Tibial nerve (tissue), 4 donors: Measurements from ENCODE around the gene MAGI3. TPM values are rescaled to one million over a fixed set of nuclear protein-coding genes. Genes with fewer than 3 reads are reported as not detected.
"Not testable (repeated sequence)": the region's sequence is repeated elsewhere in the genome, so short reads cannot be mapped to it uniquely, and the experiment has no call there.

Experiments
- DNase-seq, 2 donors: peaks; one replicate each; pipeline ENCODE4 v3.0.0-alpha.2; 2019; ENCODE audit warnings: low spot score in 2 of 2
- H3K27ac ChIP-seq, 4 donors: fragments of 200-600 bp; sonication (generic) in 3 of 4; one replicate each; pipeline ENCODE4 v1.5.1; 2017 to 2019; ENCODE audit warnings: mild to moderate bottlenecking in 1 of 4
- H3K27me3 ChIP-seq, 2 donors: fragments of 200-600 bp; sonication (generic) in 1 of 2; one replicate each; pipeline versions ENCODE4 v1.5.1 to v1.6.0; 2017 to 2019
- H3K36me3 ChIP-seq, 3 donors: fragments of 200-600 bp; sonication (generic); one replicate each; pipeline ENCODE4 v1.5.1; 2018 to 2019
- H3K4me1 ChIP-seq, 4 donors: fragments of 200-600 bp; sonication (generic) in 3 of 4; one replicate each; pipeline ENCODE4 v1.5.1; 2017 to 2019
- H3K4me3 ChIP-seq, 4 donors: fragments of 200-600 bp; sonication (generic) in 3 of 4; one replicate each; pipeline ENCODE4 v1.5.1; 2017 to 2019; ENCODE audit warnings: mild to moderate bottlenecking in 1 of 4, moderate library complexity in 1 of 4
- H3K9me3 ChIP-seq, 4 donors: fragments of 200-600 bp; sonication (generic) in 3 of 4; one replicate each; pipeline ENCODE4 v1.5.1; 2017 to 2019
- CTCF ChIP-seq, 5 experiments: fragments of 200-600 bp in 3 of 5; fragments of 450-650 bp in 2 of 5; sonication (generic) in 3 of 5; IDR thresholded peaks; one replicate each; pipeline ENCODE4 v1.5.1; 2016 to 2019; ENCODE audit warnings: antibody characterized with exemption in 5 of 5, mild to moderate bottlenecking in 3 of 5, moderate library complexity in 2 of 5
- EP300 ChIP-seq, 2 donors: sonication (generic); formaldehyde crosslinking; IDR thresholded peaks; one replicate each; pipeline ENCODE4 v1.6.1; 2017; ENCODE audit warnings: antibody characterized with exemption in 2 of 2, mild to moderate bottlenecking in 1 of 2
- POLR2A ChIP-seq, 2 donors: fragments of 450-650 bp; IDR thresholded peaks; one replicate each; pipeline ENCODE4 v1.6.1; 2017; ENCODE audit warnings: antibody characterized with exemption in 2 of 2, mild to moderate bottlenecking in 2 of 2, moderate library complexity in 2 of 2
- WGBS, 2 donors: methylation state at CpG; one replicate each; pipeline ENCODE4 v1.1.5; 2018; 5-methylcytosine and 5-hydroxymethylcytosine counted together
- total RNA-seq, 4 donors: library from RNA; depleted of rRNA; stranded (reverse); fragments of >200 nt; gene quantifications; one replicate each; pipeline ENCODE4 v1.1.0, GENCODE V29; 2016

Gene MAGI3
- total RNA-seq, 4 donors from 2014 or later, result 15.7 to 23.3 (median 19.4) TPM

- WGBS, 2 donors, result 86 to 98% methylated on average over 5 of the region's 5 CpGs
- H3K27ac ChIP-seq, result no peak overlapping the region
- H3K27me3 ChIP-seq, result no peaks in the 10 kb centered on the region
- no peaks in the 10 kb centered on the region for H3K4me1 ChIP-seq
- no peak for TF ChIP-seq POLR2A (IDR thresholded peaks at IDR 0.05)
- no peak for TF ChIP-seq CTCF (IDR thresholded peaks at IDR 0.05)
- TF ChIP-seq EP300 (IDR thresholded peaks at IDR 0.05), result no peak
- no peak for DNase-seq
- H3K36me3 ChIP-seq, result peaks cover 0 to 26% (median 0%) of the 10 kb centered on the region in 3 donors
- H3K4me3 ChIP-seq, result no peak overlapping the region
- H3K9me3 ChIP-seq, result peaks cover 0 to 60% (median 16%) of the 10 kb centered on the region in 4 donors
Observed at GRCh38 chr1:113479713-113480676, 89.7 kb downstream of the MAGI3 start.

GRCh38 chr1:113485131-113485530 is 94.8 kb downstream of the MAGI3 start:
- H3K4me1 ChIP-seq, H3K4me3 ChIP-seq, H3K27ac ChIP-seq, DNase-seq, H3K27me3 ChIP-seq: not testable (repeated sequence)
- Histone ChIP-seq H3K9me3 (peaks cover 0 to 37% (median 8%) of the 10 kb centered on the region in 4 donors), H3K36me3 (peaks cover 0 to 14% (median 0%) of the 10 kb centered on the region in 3 donors)
- 81 to 84% methylated on average over 3 of the region's 3 CpGs for WGBS, 2 donors

GRCh38 chr1:113488576-113489177 is 98.4 kb downstream of the MAGI3 start:
- peaks cover 0 to 5% (median 0%) of the 10 kb centered on the region in 3 donors for H3K36me3 ChIP-seq
- H3K27ac ChIP-seq, result no peak overlapping the region
- no peak overlapping the region for H3K4me3 ChIP-seq
- no peak for TF ChIP-seq EP300 (IDR thresholded peaks at IDR 0.05)
- no peak for TF ChIP-seq POLR2A (IDR thresholded peaks at IDR 0.05)
- TF ChIP-seq CTCF (IDR thresholded peaks at IDR 0.05), result no peak
- 80 to 92% methylated on average over 4 of the region's 4 CpGs for WGBS, 2 donors
- no peaks in the 10 kb centered on the region for H3K4me1 ChIP-seq
- DNase-seq, result no peak
- no peaks in the 10 kb centered on the region for H3K27me3 ChIP-seq
- H3K9me3 ChIP-seq, result peaks cover 0 to 37% (median 12%) of the 10 kb centered on the region in 4 donors

GRCh38 chr1:113490384-113490783 is 100.1 kb downstream of the MAGI3 start:
- H3K36me3 ChIP-seq, result no peaks in the 10 kb centered on the region
- WGBS, 2 donors, result 97 to 98% methylated on average over 1 of the region's 1 CpG
- no peaks in the 10 kb centered on the region for H3K27me3 ChIP-seq
- no peak overlapping the region for H3K27ac ChIP-seq
- DNase-seq, result no peak
- peaks cover 0 to 41% (median 15%) of the 10 kb centered on the region in 4 donors for H3K9me3 ChIP-seq
- H3K4me3 ChIP-seq, result no peak overlapping the region
- TF ChIP-seq EP300 (IDR thresholded peaks at IDR 0.05), result no peak
- no peak for TF ChIP-seq CTCF (IDR thresholded peaks at IDR 0.05)
- TF ChIP-seq POLR2A (IDR thresholded peaks at IDR 0.05), result no peak
- no peaks in the 10 kb centered on the region for H3K4me1 ChIP-seq

GRCh38 chr1:113493533-113493932 is 103.2 kb downstream of the MAGI3 start:
- no peak for DNase-seq
- no peaks in the 10 kb centered on the region for H3K4me1 ChIP-seq
- no peak overlapping the region for H3K27ac ChIP-seq
- H3K27me3 ChIP-seq, result no peaks in the 10 kb centered on the region
- H3K36me3 ChIP-seq, result no peaks in the 10 kb centered on the region
- H3K9me3 ChIP-seq, result peaks cover 0 to 32% (median 12%) of the 10 kb centered on the region in 4 donors
- TF ChIP-seq EP300 (IDR thresholded peaks at IDR 0.05) (no peak), CTCF (IDR thresholded peaks at IDR 0.05) (no peak), POLR2A (IDR thresholded peaks at IDR 0.05) (no peak)
- WGBS, 2 donors, result 77 to 97% methylated on average over 3 of the region's 3 CpGs
- no peak overlapping the region for H3K4me3 ChIP-seq
